Esophagus muscularis mucosa (tissue), 3 donors: ENCODE results near the gene MAST4.

Source experiments
- POLR2A ChIP-seq: fragments of 450-650 bp; IDR thresholded peaks from one replicate; pipeline ENCODE4 v1.6.1; 2017; ENCODE audit warnings: antibody characterized with exemption, moderate library complexity, mild to moderate bottlenecking, low read depth
- TF ChIP-seq, protein P1 (sequence below), 3 experiments: fragments of 200-600 bp in 2 of 3; fragments of 450-650 bp in 1 of 3; sonication (generic) in 2 of 3; IDR thresholded peaks; one replicate each; pipeline ENCODE4 v1.5.1; 2017 to 2019; ENCODE audit warnings: antibody characterized with exemption in 3 of 3, mild to moderate bottlenecking in 2 of 3, moderate library complexity in 1 of 3

DNA sequence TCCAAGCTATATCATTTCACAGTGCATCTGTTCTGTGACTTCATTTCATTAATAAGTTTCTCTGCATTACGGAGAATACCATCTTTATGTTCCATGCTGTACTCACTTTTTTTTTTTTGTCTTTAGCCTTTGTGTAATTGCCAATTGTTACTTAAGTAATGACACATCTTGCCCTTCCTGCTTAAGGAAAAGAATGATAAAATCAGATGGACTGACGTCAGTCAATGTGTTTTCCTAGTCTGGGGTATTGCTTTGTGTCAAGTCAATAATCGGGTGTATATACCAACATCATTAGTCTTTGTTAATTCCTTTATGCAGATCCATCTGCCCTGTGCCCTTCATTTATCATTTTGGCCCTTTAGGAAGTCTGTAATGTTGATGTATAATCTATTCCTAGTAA is 466.9 kb downstream of the MAST4 start:
- no peak for TF ChIP-seq POLR2A
- TF ChIP-seq, protein P1, sequence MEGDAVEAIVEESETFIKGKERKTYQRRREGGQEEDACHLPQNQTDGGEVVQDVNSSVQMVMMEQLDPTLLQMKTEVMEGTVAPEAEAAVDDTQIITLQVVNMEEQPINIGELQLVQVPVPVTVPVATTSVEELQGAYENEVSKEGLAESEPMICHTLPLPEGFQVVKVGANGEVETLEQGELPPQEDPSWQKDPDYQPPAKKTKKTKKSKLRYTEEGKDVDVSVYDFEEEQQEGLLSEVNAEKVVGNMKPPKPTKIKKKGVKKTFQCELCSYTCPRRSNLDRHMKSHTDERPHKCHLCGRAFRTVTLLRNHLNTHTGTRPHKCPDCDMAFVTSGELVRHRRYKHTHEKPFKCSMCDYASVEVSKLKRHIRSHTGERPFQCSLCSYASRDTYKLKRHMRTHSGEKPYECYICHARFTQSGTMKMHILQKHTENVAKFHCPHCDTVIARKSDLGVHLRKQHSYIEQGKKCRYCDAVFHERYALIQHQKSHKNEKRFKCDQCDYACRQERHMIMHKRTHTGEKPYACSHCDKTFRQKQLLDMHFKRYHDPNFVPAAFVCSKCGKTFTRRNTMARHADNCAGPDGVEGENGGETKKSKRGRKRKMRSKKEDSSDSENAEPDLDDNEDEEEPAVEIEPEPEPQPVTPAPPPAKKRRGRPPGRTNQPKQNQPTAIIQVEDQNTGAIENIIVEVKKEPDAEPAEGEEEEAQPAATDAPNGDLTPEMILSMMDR (IDR thresholded peaks at IDR 0.05): no peak
